Effector memory CD4-positive, alpha-beta T cell (primary cell): ENCODE data around the gene SEMA4D.
A peak's percentile ranks its signal among the peaks of the same experiment; 100 is the strongest.

Experiments used
- DNase-seq, 3 donors: peaks; one replicate each; pipeline ENCODE4 v3.0.0-alpha.2; 2020
- H3K27ac ChIP-seq: 2 replicates; pipeline ENCODE4 v1.7.0; 2013; ENCODE audit warnings: mild to moderate bottlenecking, low read length, moderate library complexity; ENCODE audit not compliant: insufficient read depth, poor library complexity, severe bottlenecking
- H3K27me3 ChIP-seq: replicated peaks from 2 replicates; pipeline ENCODE4 v1.7.0; 2013; ENCODE audit warnings: mild to moderate bottlenecking, low read length; ENCODE audit not compliant: insufficient read depth, control insufficient read depth, poor library complexity, severe bottlenecking
- H3K36me3 ChIP-seq: 2 replicates; pipeline ENCODE4 v1.7.0; 2013; ENCODE audit warnings: mild to moderate bottlenecking, low read length, moderate library complexity; ENCODE audit not compliant: control insufficient read depth, insufficient read depth
- H3K4me1 ChIP-seq: 2 replicates; pipeline ENCODE4 v1.7.0; 2013; ENCODE audit warnings: low read length, mild to moderate bottlenecking; ENCODE audit not compliant: control insufficient read depth, insufficient read depth, poor library complexity, severe bottlenecking
- H3K4me3 ChIP-seq: 2 replicates; pipeline ENCODE4 v1.7.0; 2013; ENCODE audit warnings: low read length, low read depth, mild to moderate bottlenecking; ENCODE audit not compliant: insufficient read depth, poor library complexity, severe bottlenecking
- H3K9me3 ChIP-seq: 2 replicates; pipeline ENCODE4 v1.7.0; 2013; ENCODE audit warnings: mild to moderate bottlenecking, low read length, moderate library complexity; ENCODE audit not compliant: control insufficient read depth

SEMA4D gene

GRCh38 chr9:89354471-89354870 lies 143.4 kb downstream of the SEMA4D start:
- DNase-seq = no peak
- Histone ChIP-seq H3K27me3 (no peaks in the 10 kb centered on the region), H3K9me3 (no peaks in the 10 kb centered on the region), H3K4me1 (no peaks in the 10 kb centered on the region), H3K4me3 (no peak overlapping the region), H3K27ac (no peak overlapping the region), H3K36me3 (peaks cover 93% of the 10 kb centered on the region)

DNA sequence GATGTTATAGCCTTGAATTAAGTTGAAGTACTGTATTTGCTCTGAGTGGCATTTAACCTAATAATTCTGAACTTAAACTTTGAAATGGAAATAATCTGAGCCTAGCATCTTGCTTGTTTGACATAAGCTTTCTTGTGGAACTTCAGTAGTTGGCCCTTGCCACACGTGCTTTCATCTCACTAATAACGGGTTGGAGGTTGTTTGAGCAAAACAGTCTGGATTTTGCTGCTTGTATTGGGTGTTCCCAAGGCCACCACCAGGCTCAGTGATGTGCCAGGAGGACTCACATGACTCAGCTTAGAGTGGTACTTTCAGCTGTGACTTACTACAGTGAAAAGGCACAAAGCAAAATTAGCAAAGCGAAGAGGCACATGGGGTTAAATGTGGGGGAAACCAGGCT lies 143.9 kb downstream of the SEMA4D start:
- Histone ChIP-seq H3K36me3 (peaks cover 96% of the 10 kb centered on the region), H3K4me1 (no peaks in the 10 kb centered on the region), H3K4me3 (no peak overlapping the region), H3K9me3 (no peaks in the 10 kb centered on the region), H3K27ac (no peak overlapping the region), H3K27me3 (no peaks in the 10 kb centered on the region)
- no peak for DNase-seq

DNA sequence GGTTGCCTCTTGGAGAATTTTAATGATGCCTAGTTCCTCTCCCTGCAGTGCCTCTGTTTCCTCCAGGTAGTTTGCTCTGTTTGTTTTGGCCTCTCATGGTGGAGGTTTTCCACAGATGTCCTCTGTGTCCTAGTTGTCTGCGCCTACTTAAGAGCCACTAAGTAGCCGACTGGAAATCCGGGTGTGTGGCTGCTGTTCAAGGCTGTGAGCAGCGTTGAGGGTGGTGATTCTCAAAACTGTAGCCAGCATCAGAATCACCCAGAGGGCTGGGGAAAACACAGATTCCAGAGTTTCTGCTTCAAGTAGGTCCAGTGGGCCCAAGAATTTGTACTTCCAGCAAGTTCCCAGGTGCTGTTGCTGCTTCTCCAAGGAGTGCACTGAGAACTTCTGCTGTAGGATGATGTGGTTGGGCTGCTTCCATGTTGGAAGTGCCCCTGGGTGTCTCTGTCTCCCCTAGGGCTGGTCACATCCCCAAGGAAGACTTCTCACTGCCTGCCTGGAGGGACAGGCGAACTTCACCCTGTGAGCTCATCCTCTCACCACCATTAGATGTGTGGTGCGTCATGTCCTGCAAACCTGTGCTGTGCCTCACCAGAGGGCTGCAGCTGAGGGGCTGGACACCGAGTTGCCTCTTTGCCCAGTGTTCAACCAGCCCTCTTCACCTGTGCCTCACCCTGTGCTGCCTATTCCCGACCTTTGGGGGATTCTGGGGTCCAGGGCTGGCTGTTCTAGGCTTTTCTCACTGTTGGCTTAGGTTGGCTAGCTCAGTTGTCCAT lies 144.9 kb downstream of the SEMA4D start:
- Histone ChIP-seq H3K27me3 (no peaks in the 10 kb centered on the region), H3K27ac (no peak overlapping the region), H3K4me1 (no peaks in the 10 kb centered on the region), H3K36me3 (peaks cover 96% of the 10 kb centered on the region), H3K4me3 (no peak overlapping the region), H3K9me3 (no peaks in the 10 kb centered on the region)
- no peak for DNase-seq

DNA sequence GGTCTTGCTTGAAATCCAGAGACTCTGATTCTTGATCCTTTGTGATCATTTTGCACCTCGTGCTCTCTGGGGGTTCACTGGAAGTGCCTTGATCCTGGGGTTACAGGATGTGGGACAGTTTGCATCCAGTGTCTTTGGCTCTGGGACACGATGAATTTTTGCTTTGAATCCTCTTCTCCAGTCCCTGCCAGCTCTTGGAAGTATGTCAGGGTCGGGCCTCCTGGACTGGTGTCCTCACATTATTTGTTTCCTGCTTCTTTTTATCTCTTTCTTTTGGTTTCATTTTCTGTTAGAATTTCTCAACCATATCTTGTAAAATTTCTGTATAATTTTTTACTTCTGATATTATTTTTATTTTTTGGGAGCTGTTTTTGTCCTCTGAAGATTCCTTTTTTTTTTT lies 145.5 kb downstream of the SEMA4D start:
- H3K4me3 ChIP-seq = no peak overlapping the region
- no peaks in the 10 kb centered on the region for H3K9me3 ChIP-seq
- no peaks in the 10 kb centered on the region for H3K27me3 ChIP-seq
- H3K36me3 ChIP-seq = peaks cover 96% of the 10 kb centered on the region
- peak overlapping the region; percentile 6 for H3K27ac ChIP-seq
- H3K4me1 ChIP-seq = no peaks in the 10 kb centered on the region
- no peak for DNase-seq

DNA sequence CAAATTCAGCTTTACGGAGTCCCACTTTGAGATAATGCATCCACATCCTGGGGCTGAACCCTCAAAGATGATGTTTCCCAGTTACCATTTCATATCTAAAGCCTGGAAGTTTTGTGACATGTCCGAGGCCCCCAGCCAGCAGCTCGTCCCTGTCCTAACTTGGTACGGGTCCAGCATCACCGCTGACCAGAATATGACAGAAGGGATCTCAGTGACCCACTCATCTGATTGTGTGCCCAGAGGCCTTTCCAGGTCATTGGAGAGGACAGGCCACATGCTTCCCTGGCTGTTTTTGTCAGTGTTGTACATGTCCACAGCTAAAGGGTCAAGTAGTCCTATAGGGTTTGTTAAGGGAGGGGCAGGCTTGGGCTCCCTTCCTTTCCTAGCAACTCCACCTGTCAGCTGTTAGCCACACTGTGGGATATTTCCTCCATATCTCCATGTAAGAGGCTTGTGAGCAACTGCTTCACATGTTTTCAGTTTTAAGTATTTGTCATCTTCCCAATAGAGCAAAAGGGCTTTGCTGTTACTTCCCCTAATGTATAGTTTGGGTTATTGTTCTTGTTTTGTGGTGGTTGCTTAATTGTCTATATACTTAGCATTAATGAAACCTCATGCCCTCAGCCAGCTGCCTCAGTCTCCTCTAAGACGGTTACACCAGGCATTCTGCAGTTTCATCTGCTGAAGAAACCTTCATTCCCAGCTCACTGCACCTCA lies 146.2 kb downstream of the SEMA4D start:
- no peak overlapping the region for H3K27ac ChIP-seq
- DNase-seq = no peak

GRCh38 chr9:89350988-89351557 lies 146.8 kb downstream of the SEMA4D start:
- H3K36me3 ChIP-seq = peaks cover 95% of the 10 kb centered on the region
- no peak for DNase-seq
- H3K27me3 ChIP-seq = no peaks in the 10 kb centered on the region
- H3K4me1 ChIP-seq = no peaks in the 10 kb centered on the region
- no peak overlapping the region for H3K27ac ChIP-seq
- no peaks in the 10 kb centered on the region for H3K9me3 ChIP-seq
- no peak overlapping the region for H3K4me3 ChIP-seq

More for the DNA sequence above, 146.2 kb downstream of the SEMA4D start:
- Histone ChIP-seq H3K4me3 (no peak overlapping the region), H3K9me3 (no peaks in the 10 kb centered on the region), H3K4me1 (no peaks in the 10 kb centered on the region), H3K36me3 (peaks cover 96% of the 10 kb centered on the region), H3K27me3 (no peaks in the 10 kb centered on the region)

DNA sequence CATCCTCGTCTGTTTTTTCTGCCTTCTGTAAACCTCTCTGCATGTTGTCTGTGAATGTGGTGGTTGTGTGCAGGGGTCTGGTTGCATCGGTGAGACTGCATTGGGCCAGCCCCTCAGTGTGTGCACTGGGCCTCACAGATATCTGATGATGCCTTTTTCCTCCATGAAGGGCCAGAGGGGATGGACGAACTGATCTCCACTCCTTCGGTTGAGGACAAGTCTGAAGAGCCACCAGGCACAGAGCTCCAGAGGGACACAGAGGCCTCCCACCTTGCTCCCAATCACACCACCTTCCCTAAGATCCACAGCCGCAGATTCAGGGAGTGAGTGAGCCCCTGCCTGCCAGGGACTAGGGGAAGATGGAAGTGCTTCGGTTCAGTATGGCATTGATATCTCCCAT lies 148.3 kb downstream of the SEMA4D start:
- Histone ChIP-seq H3K27me3 (no peaks in the 10 kb centered on the region), H3K9me3 (no peaks in the 10 kb centered on the region), H3K4me1 (no peaks in the 10 kb centered on the region), H3K36me3 (peaks cover 93% of the 10 kb centered on the region), H3K27ac (no peak overlapping the region), H3K4me3 (no peak overlapping the region)
- DNase-seq = no peak

DNA sequence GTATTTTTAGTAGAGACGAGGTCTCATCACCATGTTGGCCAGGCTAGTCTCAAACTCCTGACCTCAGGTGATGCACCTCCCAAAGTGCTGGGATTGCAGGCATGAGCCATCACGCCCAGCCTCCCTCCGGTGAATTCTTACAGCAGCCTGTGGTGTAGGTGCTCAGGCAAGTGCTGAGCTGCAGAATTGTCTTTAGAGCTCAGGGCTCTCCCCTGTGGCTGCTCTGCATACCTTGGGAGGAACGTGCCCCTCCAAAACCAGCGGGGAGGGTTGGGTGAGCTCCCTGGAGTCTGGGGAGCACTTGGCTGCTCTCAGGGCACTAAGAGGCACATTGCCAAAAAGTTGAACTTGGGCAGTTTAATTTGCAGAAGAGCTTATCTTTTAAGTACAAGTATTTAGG lies 150.3 kb downstream of the SEMA4D start:
- Histone ChIP-seq H3K36me3 (peaks cover 85% of the 10 kb centered on the region), H3K9me3 (no peaks in the 10 kb centered on the region), H3K4me1 (no peaks in the 10 kb centered on the region), H3K27ac (no peak overlapping the region), H3K27me3 (no peaks in the 10 kb centered on the region), H3K4me3 (no peak overlapping the region)
- DNase-seq = no peak

- Histone ChIP-seq H3K36me3 (peaks cover 86% of the 10 kb centered on the region), H3K4me1 (no peaks in the 10 kb centered on the region), H3K4me3 (no peak overlapping the region), H3K27me3 (no peaks in the 10 kb centered on the region), H3K9me3 (no peaks in the 10 kb centered on the region), H3K27ac (no peak overlapping the region)
- no peak for DNase-seq
Observed at GRCh38 chr9:89346696-89347095, 151.2 kb downstream of the SEMA4D start.

- Histone ChIP-seq H3K27me3 (no peaks in the 10 kb centered on the region), H3K9me3 (no peaks in the 10 kb centered on the region), H3K27ac (no peak overlapping the region), H3K4me1 (no peaks in the 10 kb centered on the region), H3K4me3 (no peak overlapping the region), H3K36me3 (peaks cover 86% of the 10 kb centered on the region)
- DNase-seq = no peak
Observed at GRCh38 chr9:89345476-89345875, 152.4 kb downstream of the SEMA4D start.
